HG02610 (cell line): ENCODE measurements around the gene AHNAK.
"Not testable (repeated sequence)": the region's sequence is repeated elsewhere in the genome, so short reads cannot be mapped to it uniquely, and the experiment has no call there.

Source experiments
- ATAC-seq: cut with Tn5 transposase; IDR thresholded peaks from one replicate; pipeline ENCODE4 v1.9.1; 2021; ENCODE audit warnings: mild to moderate bottlenecking, moderate library complexity; ENCODE audit not compliant: unreplicated experiment

Gene AHNAK

DNA sequence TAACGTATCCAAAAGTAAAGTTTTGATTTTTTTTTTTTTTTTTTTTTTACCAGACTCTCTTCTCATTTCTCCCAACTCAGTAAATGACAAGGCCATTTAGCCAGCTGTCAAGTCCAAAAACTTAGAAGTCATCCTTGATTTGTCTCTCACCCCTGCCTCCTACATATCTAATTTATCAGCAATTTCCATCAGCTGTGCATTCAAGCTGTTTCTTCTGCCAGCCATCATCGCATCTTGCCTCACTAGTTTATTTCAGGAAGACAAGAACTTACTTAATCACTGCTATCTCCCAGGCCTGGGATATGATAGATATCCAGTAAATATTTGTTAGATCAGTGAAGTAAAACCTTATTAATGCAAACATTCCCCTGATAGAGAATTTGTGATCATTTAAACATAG is 80.2 kb downstream of the AHNAK start:
- ATAC-seq, result no peak

DNA sequence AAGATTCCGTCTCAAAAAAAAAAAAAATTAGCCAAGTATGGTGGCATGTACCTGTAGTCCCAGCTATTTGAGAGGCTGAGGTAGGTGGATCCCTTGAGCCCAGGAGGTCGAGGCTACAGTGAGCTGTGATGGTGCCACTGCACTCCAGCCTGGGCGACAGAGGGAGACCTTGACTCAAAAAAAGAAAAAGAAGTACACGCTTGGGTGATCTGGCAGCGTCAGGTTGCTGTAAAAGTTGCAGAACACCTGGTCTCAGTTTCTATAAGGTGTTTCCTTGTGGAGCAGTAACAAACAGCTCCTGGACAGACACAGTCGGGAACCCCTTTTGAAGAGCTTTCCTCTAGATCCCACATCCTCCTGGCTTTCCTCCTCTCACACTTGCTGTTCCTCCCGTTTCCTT is 82.0 kb downstream of the AHNAK start:
- no peak for ATAC-seq

DNA sequence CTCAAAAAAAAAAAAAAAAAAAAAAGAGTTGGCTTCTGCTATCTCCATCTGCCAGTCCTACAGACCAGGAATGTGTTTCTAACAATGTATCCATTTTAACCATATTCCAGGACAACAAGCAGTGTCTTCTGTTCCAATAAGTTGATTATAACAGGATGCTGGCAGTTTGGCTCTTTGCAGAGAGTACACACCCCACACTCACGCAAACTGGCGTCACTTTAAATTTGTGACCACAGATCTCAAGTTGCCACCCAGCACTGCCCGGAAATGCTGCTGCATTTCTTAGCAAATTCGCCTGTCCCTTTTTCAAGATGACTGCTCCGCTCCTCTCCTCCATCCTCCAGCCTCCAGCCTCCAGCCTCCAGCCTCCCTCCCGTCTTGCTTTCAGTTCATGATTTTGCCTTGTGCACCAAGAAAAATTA is 83.5 kb downstream of the AHNAK start:
- no peak for ATAC-seq

DNA sequence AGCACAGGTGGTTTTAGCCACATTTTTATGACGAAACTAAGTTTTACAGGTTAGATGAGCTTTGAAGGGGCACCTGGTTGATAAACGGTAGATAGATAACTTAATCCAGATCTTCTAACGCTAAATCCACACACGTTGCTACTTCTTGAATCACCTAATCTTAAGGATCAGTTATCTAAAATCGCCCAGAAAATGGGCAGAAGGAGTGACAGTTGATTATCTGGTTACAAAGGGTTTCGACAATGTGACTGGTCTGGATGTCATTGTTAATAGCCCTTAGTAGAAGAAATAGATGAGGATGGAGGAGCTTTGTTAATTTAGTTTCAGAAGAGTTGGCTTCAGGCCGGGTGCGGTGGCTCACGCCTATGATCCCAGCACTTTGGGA is 84.1 kb downstream of the AHNAK start:
- ATAC-seq, result no peak

DNA sequence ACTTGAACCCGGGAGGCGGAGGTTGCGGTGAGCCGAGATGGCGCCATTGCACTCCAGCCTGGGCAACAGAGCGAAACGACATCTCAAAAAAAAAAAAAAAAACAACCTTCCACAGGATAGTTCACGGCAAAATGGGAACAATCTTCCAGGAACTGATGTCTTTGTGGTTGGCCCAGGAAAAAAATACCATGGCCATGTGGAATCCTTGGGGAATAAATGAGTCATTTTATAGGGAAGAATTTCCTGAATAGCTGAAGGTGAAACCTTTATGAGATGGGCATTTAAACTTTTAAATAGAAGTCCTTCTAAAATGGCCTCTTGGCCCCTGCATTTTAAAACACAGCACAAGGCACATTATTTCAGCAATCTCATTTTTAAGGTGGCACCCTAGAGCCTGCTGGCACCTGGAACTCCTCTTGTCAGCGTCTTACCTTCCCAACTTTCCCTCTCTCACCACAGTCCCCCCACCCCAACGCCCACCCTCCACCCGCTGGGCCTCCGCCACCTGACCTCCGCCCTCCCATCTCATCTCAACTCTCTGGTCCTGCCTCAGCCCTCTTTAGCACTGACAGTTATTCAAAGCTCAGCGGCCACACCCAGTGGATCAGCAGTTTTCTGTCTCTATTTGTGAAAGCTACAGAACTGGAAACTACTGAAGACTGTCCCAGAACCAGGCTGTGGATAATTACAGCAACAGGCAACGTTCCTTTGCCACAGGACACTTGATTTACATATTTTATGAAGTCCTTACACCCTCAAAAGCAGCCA is 84.7 kb downstream of the AHNAK start:
- ATAC-seq, result no peak

DNA sequence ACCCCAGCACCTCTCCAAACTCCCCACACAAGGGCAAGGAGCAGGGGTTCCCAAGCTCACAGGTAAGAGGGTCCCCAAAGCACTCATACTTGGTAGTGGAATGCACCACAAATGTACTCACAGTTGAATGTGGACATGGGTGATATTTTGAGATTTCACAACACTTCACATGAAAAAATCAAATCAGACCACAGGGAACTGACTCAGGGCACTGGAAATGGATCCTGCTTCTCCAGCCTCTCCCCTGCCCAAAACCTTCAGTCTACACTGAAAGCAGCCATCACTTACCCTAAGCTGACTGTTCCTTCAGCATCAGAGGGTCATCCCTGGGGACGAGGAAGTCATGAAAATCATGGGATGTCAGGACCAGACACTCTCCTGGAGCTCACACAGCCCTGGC is 87.5 kb downstream of the AHNAK start:
- ATAC-seq, result no peak

DNA sequence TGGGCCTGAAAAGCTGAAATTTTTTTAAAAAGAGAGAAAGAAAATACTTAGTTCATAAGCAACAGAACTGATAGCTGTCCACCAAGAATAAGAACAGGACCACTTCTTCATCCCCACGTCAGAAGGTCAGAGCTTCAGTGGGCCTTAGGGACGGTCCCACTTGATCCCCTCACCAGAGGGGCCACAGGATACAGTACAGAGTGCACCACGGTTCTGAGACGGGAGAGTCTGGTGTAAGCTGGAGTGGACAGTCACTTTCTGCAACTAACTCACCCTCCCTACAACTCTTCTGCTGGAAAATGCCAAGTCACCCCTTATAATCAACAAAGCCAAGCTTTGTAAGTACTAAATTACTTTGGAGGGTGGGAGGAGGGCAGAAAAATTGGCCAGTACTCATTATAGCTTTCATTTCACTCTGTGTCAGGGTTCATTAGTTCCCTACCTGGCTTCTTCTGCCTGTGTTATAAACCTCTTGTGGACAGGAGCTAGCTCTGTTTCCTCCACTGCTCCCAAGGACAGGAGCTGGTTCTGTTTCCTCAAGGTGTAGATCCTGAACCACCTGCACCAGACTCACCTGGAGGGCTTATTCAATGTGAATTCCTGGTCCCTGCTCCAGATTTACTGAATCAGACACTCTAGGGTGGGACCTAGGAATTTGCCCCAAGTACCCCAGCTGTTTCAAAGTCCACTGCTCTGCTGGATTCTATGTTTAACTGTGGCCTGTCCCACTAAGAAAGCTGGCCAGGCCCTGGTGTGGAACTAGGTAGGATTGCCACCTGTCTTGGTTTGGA is 88.2 kb downstream of the AHNAK start:
- ATAC-seq, result no peak

DNA sequence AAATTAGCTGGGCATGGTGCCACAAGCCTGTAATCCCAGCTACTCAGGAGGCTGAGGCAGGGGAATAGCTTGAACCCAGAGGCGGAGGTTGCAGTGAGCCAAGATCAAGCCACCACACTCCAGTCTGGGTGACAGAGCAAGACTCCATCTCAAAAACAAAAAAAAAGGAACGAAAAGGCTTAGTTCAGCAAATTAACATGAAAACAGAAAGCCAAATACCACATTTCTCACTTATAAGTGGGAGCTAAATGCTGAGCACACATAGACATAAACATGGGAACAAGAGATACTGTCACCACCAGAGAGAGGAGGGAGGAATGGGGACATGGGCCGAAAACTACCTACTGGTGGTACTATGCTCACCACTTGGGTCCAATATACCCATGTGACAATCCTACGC is 89.1 kb downstream of the AHNAK start:
- ATAC-seq, result no peak

DNA sequence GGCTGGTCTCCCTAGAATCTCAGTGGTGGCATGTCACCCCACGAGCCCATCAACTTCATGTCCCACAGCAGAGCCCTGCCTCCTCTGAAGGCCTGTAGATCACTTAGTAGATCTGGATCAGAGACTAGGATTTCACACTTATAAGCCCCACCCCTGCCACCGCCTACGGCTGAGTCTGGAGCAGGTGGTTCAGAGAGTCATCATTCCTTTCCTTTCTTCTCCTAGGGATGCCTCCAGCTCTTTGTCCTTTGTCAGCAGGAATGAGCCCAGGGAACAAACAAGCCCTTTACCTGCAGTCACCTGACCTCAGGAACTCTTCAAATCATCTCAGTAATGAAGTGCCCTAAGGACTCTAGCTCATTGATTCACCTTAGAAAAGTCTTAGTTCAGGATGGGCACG is 90.0 kb downstream of the AHNAK start:
- no peak for ATAC-seq

DNA sequence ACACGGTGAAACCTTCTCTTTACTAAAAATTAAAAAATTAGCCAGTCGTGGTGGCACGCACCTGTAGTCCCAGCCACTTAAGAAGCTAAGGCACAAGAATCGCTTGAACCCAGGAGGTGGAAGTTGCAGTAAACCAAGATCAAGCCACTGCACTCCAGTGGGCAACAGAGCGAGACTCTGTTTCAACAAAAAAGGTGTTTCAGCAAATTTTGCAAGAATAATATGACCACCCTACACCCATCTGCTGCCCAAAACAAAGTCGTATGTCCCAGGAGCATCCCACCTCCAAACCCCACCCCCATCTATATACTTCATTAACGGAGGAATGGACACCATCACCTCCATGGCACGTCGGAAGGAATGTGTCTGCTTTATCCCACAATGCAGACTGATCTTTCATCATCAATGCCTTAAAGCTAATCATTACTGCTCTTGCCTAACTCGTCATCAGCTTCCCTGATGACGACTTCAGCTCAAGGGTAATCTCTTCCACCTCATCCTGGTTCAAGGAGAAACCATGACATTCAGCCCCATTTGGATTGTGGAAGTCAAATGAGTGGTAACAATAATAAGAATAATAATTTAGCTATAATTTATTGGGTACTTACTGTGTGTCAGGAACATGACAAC is 93.7 kb downstream of the AHNAK start:
- no peak for ATAC-seq

DNA sequence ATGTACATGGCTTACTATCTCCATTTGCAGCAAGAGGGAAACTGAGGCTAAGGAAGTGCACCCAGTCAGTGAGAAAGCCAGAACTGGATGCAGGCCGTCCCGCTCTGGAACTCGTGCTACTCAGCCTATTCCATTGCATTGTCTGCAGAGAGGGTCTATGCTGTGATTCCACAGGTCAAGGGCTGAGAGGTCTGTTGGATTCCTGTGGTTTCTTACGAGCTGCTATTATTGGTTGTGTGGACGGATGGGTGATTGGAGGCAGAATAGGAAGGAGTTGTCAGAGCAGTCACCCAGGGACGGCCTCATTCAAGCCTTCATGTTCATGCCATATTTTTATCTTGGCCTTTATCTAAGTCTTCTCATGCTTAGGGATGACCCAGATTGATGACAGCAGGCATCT is 94.3 kb downstream of the AHNAK start:
- no peak for ATAC-seq

DNA sequence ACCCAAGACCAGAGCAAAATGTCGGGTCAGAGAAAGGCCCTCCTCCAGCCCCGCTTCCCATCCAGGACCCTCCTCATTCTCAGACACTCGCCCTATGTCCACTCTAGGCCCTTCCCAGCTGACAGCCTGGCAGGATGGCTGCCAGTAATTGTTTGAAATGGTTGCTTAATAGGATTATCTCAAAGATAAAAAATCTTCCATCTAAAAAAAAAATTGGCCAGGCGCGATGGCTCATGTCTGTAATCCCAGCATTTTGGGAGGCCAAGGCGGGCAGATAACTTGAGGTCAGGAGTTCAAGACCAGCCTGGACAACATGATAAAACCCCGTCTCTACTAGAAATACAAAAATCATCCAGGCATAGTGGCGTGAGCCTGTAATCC is 95.4 kb downstream of the AHNAK start:
- no peak for ATAC-seq

DNA sequence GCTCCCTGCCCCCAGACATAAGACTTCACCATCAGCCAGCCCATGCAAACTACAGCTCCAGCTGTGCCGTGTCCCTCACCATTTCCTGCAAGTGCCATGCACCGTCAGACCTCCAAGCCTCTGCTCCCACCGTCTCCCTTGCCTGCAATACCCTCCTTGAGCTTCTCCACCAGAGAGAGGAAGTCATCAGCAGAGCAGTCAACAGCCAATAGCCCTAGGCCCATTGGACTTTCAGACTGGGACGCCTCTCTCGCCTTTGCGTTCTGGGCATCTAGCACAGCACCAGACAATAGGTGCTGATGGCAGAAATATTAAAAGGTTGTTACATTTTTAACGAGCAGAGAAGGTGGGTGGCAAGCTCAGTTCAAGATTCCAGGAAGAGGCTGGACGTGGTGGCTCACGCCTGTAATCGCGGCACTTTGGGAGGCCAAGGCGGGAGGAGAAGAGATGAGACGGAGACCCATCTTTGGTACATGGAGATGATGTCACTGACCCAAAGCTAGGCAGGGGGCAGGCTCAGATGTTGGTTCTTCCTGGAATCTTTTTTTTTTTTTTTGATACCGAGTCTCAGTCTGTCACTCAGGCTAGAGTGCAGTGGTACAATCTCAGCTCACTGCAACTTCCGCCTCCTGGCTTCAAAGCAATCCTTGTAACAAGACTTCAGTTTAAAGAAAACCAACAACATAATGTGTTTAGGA is 95.9 kb downstream of the AHNAK start:
- no peak for ATAC-seq

DNA sequence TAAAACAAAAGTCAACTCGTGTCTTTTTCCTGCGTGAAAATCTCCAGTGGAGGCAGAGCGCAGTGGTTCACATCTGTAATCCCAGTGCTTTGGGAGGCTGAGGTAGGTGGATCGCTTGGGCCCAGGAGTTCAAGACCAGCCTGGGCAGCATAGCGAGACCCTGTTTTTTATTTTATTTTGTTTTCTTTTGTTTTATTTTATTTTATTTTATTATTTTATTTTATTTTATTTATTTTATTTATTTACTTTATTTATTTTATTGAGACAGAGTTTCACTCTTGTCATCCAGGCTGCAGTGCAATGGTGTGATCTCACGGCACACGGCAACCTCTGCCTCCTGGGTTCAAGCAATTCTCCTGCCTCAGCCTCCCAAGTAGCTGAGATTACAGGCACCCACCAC is 96.7 kb downstream of the AHNAK start:
- ATAC-seq, result not testable (repeated sequence)

DNA sequence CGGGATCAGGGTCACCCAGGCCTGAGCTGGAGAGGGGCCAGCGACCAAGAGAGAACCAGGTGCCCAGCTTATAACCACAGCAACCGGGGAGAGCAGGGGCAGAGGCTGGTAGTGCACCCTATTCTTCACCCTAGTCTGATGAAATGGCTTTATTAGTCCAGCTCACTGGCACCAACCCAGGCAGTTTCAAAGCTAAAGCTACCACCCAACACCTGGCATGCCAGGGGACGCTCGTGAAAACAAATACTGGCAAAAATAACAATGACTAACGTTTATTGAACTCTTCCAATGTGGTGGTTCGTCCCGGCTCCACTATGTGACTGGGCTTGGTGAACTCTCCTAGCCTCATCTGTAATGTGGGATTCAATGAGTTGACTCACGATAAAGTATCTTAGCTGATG is 97.2 kb downstream of the AHNAK start:
- ATAC-seq, result no peak

DNA sequence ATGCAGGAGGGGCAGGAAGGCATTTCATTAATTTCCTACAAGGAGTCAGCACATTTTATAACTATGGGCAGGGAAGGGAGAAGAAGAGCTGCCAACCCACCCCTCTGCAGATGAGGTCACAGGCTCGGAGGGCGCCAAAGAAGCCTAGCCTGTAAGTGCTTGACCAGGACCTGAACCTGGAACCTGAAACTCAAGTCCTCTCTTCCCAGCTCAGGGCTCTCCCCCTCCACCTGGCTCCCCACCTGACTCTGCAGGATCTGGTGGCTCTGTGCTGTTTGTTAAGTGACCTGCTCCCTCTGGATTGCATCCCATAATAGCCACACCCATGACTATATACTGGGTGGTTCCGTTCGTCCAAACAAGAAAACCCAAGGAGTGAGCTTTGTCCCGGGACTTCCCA is 100.5 kb downstream of the AHNAK start:
- ATAC-seq, result no peak

DNA sequence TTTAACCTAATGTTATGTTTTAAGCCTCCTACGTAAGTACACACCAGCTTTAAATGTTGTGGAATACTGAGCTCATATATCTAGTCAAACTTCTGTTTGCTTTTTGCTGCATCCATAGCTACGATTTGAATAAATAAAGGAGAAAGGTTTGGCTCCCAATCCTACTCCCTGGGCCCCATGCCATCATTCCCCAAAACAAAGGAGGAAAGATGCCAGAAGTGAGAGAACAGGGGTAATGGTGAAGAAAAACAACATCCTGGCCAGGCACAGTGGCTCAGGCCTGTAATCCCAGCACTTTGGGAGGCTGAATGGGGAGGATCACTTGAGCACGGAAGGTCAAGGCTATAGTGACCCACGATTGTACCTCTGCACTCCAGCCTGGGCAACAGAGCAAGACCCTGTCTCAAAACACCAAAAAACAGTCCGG is 101.3 kb downstream of the AHNAK start:
- ATAC-seq, result no peak

DNA sequence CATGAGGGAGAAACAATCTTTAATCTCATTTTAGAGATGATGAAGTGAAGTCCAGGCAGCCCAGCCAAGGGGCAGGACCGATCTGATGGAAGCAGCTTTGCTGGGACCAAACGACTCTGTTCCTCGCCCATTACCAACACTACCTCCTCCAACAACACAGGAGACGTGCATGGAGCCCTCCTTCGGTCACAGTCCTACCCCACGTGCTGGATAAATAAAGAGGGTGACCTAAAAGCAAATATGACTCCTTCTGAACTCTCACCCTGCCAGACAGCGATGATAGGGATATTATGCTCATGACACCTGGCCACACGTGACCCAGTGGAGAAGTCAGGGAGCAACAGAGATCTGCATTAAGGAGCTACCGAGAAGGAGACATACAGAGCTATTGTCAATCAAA is 101.8 kb downstream of the AHNAK start:
- ATAC-seq, result no peak

DNA sequence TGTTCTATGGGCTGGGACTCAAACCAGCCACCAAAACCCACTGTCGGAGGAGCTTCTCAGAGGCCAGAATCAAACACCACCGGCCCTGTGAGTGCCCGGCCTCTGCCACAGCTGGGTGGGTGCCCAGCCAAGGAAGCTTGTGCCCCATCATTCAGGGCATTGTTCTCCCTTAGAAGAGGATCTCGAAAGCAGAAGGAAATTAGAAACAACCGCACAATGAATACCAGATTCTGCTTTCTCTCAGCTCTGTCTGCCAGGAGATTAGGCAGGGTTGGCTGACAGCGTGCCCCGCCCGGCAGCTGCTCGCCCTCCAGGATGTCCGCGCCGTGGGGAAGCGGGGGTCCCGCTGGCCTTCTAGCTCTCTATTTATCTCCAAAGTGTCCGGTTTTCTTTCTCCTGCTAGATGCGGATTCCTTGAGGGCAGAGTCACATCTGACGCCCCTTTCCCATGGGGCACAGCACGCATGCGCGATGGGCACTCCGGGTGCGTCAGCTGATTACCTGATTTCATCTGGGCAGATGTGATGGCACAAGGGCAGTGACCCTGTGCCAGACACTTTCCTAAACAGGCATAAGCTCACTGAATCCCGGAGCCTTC is 102.3 kb downstream of the AHNAK start:
- no peak for ATAC-seq

DNA sequence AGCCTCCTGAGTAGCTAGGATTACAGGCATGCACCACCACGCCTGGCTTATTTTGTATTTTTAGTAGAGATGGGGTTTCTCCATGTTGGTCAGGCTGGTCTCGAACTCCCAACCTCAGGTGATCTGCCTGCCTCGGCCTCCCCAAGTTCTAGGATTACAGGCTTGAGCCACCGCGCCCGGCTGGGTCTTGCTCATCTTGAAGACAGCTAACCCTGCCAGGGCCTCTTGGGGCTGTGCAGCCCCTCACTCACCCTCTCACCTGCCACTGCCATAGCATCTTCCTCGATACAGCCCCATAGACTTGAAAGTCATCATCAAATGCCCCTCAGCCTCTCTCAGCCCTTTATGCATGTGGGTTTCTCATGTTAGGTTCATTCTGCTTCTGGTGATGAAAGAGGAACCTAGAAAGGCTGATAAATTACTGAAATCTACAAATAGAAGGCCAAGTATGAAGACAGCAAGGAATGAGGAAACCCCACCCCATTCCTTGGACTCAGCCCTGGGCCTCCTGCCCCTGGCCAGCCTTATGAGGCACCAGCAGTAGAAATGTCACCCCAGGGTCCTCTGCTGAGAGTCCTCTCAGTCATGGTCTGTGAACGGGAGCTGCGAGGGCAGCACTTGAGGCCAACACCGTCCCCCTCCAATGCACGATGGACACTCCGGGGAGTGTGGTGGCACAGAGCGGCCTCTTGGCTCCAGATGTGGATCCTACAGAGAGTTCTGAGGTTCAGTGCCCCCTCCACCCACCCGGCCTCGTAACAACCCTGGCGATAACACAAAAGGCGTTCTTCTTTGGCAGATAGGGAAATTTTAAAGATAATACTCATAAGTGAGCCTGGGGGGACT is 103.0 kb downstream of the AHNAK start:
- ATAC-seq, result no peak
